Endothelial cell of umbilical vein (primary cell): ENCODE data around the gene MOK. TPM values are rescaled to one million over a fixed set of nuclear protein-coding genes. Genes with fewer than 3 reads are reported as not detected.
"Not testable (repeated sequence)": the region's sequence is repeated elsewhere in the genome, so short reads cannot be mapped to it uniquely, and the experiment has no call there.

Source experiments
- BruUV-seq: library from RNA; stranded (reverse); fragments of 400-500 nt; replicated peaks from 2 replicates; lab custom pipeline; 2021; lab: Mats Ljungman, UMichigan
- CTCF ChIA-PET: fragments of 300-600, 350-600 bp; sonication (Branson Sonifier 250); formaldehyde crosslinking; loops from one replicate; lab custom pipeline; 2021; ENCODE audit warnings: antibody characterized with exemption, inconsistent platforms; lab: Charles Lee
- POLR2A ChIA-PET: fragments of 300-600, 350-600 bp; sonication (Branson Sonifier 250); formaldehyde crosslinking; loops from one replicate; lab custom pipeline; 2021; ENCODE audit warnings: antibody characterized with exemption, inconsistent platforms; lab: Charles Lee
- DNase-seq: peaks from one replicate; pipeline ENCODE4 v3.0.0-alpha.2; 2011; ENCODE audit warnings: low read depth, low spot score
- FAIRE-seq: peaks from 2 replicates; lab custom pipeline; 2011; peaks lifted over from hg19 to GRCh38; lab: Jason Lieb, UNC
- H2AFZ ChIP-seq: 2 replicates; pipeline ENCODE4 v1.6.0; 2012; ENCODE audit warnings: low read depth, low read length, control low read depth, inconsistent platforms
- H3K27ac ChIP-seq: 2 replicates; pipeline ENCODE4 v1.5.1; 2011; ENCODE audit warnings: low read depth, mild to moderate bottlenecking, control low read depth, low read length, moderate library complexity; ENCODE audit not compliant: insufficient read depth
- H3K27me3 ChIP-seq, 2 experiments: 2 replicates each; pipeline versions ENCODE4 v1.6.0 to v1.6.1; 2011; ENCODE audit warnings: low read length in 2 of 2, mixed read lengths in 1 of 2; ENCODE audit not compliant: control insufficient read depth in 2 of 2, insufficient read depth in 2 of 2
- H3K36me3 ChIP-seq, 2 experiments: 2 replicates in 1 of 2; 3 replicates in 1 of 2; pipeline ENCODE4 v1.5.1; 2011; ENCODE audit warnings: low read length in 2 of 2, mild to moderate bottlenecking in 1 of 2, moderate library complexity in 1 of 2; ENCODE audit not compliant: control insufficient read depth in 2 of 2, insufficient read depth in 2 of 2; ENCODE audit errors: extremely low read depth in 1 of 2
- H3K4me1 ChIP-seq: 3 replicates; pipeline ENCODE4 v1.5.1; 2011; ENCODE audit warnings: mild to moderate bottlenecking, low read length; ENCODE audit not compliant: control insufficient read depth, insufficient read depth; ENCODE audit errors: extremely low read depth
- H3K4me2 ChIP-seq: 2 replicates; pipeline ENCODE4 v1.6.1; 2011; ENCODE audit warnings: low read length, control low read depth, mixed read lengths; ENCODE audit not compliant: insufficient read depth
- H3K4me3 ChIP-seq, 3 experiments: fragments of 200-600 bp in 1 of 3; sonication (generic), shearing (Covaris generic) in 1 of 3; replicated peaks in 1 of 3; 2 replicates each; pipeline ENCODE4 v1.5.1; 2011 to 2016; ENCODE audit warnings: control low read depth in 3 of 3, low read length in 3 of 3, mild to moderate bottlenecking in 2 of 3, inconsistent platforms in 1 of 3, low read depth in 1 of 3, moderate library complexity in 1 of 3; ENCODE audit not compliant: insufficient read depth in 1 of 3
- H3K79me2 ChIP-seq: 2 replicates; pipeline ENCODE4 v1.6.0; 2012; ENCODE audit warnings: low read length, inconsistent platforms; ENCODE audit not compliant: control insufficient read depth, insufficient read depth
- H3K9ac ChIP-seq: replicated peaks from 2 replicates; pipeline ENCODE3; 2011; ENCODE audit warnings: low read length, control low read depth; ENCODE audit not compliant: insufficient read depth; ENCODE audit errors: extremely low read depth
- H3K9me1 ChIP-seq: replicated peaks from 3 replicates; pipeline ENCODE4 v1.6.0; 2011; ENCODE audit warnings: mild to moderate bottlenecking, low read length; ENCODE audit not compliant: control insufficient read depth, insufficient read depth; ENCODE audit errors: extremely low read depth
- H3K9me3 ChIP-seq: replicated peaks from 2 replicates; pipeline ENCODE4 v1.5.1; 2012; ENCODE audit warnings: low read length, inconsistent platforms; ENCODE audit not compliant: control insufficient read depth, insufficient read depth
- H4K20me1 ChIP-seq: replicated peaks from 2 replicates; pipeline ENCODE3; 2011; ENCODE audit warnings: mild to moderate bottlenecking, low read length; ENCODE audit not compliant: control insufficient read depth, insufficient read depth; ENCODE audit errors: extremely low read depth
- EZH2 ChIP-seq: IDR thresholded peaks from 2 replicates; pipeline ENCODE4 v1.6.1; 2012; ENCODE audit warnings: borderline replicate concordance, low read depth, mild to moderate bottlenecking, moderate library complexity, low read length, inconsistent platforms; ENCODE audit not compliant: severe bottlenecking
- FOS ChIP-seq: IDR thresholded peaks from 2 replicates; pipeline ENCODE4 v1.6.1; 2011; ENCODE audit warnings: mild to moderate bottlenecking, low read length, moderate library complexity, borderline replicate concordance; ENCODE audit not compliant: insufficient read depth
- JUN ChIP-seq: IDR thresholded peaks from 2 replicates; pipeline ENCODE4 v1.6.1; 2011; ENCODE audit warnings: borderline replicate concordance, low read depth; ENCODE audit not compliant: insufficient read length, insufficient read depth
- MYC ChIP-seq: IDR thresholded peaks from one replicate; pipeline ENCODE4 v1.6.1; 2011; ENCODE audit warnings: mild to moderate bottlenecking, low read depth, low read length
- POLR2A ChIP-seq: IDR thresholded peaks from 2 replicates; pipeline ENCODE4 v1.6.1; 2012; ENCODE audit warnings: low read depth, mild to moderate bottlenecking, control low read depth, low read length
- POLR2AphosphoS5 ChIP-seq: IDR thresholded peaks from 2 replicates; pipeline ENCODE4 v1.6.1; 2012; ENCODE audit warnings: low read depth, mild to moderate bottlenecking, control low read depth, low read length, moderate library complexity; ENCODE audit not compliant: insufficient read depth
- dilution Hi-C: fragments of 300-500 bp; cut with MboI; formaldehyde crosslinking; loops from one replicate; pipeline ENCODE4 v1.15.0; 2019; ENCODE audit warnings: low sequenced_read_pairs; ENCODE audit not compliant: extremely low pct_ligation_motif_present
- intact Hi-C: fragments of 100-400 bp; cut with micrococcal nuclease; formaldehyde crosslinking; loops from one replicate; pipeline ENCODE4 v1.10.0; 2022
- polyA plus RNA-seq, 4 experiments: library from polyadenylated mRNA; depleted of rRNA in 3 of 4; stranded (reverse) in 3 of 4; unstranded in 1 of 4; fragments of >200 nt; gene quantifications; 2 replicates each; pipeline versions ENCODE4 v1.2.1 to v1.2.3, GENCODE V29; 2011 to 2012; ENCODE audit warnings: missing spikeins in 1 of 4
- total RNA-seq: library from RNA; stranded (reverse); gene quantifications from 2 replicates; pipeline ENCODE4 v1.2.3, GENCODE V29; 2021
- TF ChIP-seq, protein P1 (sequence below): IDR thresholded peaks from 2 replicates; pipeline ENCODE4 v1.6.1; 2011; ENCODE audit not compliant: insufficient read depth, insufficient read length

MOK gene
- total and polyA plus RNA-seq, 2 donors (not counting 3 experiments of a cell fraction or from before 2014, with no cell fraction given) = 6.1 to 8.6 TPM

- Histone ChIP-seq H4K20me1 (no peaks in the 10 kb centered on the region), H3K4me2 (no peak overlapping the region), H3K27me3 (no peaks in the 10 kb centered on the region), H3K9me1 (no peaks in the 10 kb centered on the region), H2AFZ (no peak overlapping the region), H3K4me1 (no peaks in the 10 kb centered on the region), H3K27ac (no peak overlapping the region), H3K9ac (no peak overlapping the region), H3K4me3 (no peak overlapping the region), H3K36me3 (no peaks in the 10 kb centered on the region), H3K79me2 (no peaks in the 10 kb centered on the region), H3K9me3 (no peaks in the 10 kb centered on the region)
- dilution Hi-C loops = no loop called here
- POLR2A ChIA-PET = no interaction called here
- no peak for DNase-seq
- BruUV-seq = no TSS peak
- intact Hi-C loops = no loop called here
- TF ChIP-seq POLR2AphosphoS5 = no peak
- no peak for TF ChIP-seq MYC
- no peak for TF ChIP-seq EZH2
- no peak for TF ChIP-seq JUN
- TF ChIP-seq, protein P1, sequence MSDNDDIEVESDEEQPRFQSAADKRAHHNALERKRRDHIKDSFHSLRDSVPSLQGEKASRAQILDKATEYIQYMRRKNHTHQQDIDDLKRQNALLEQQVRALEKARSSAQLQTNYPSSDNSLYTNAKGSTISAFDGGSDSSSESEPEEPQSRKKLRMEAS = no peak
- no peak for TF ChIP-seq POLR2A
- no peak for TF ChIP-seq FOS
- no peak for FAIRE-seq
- CTCF ChIA-PET = no interaction called here
Observed at GRCh38 chr14:102241147-102241546, 63.8 kb downstream of the MOK start.

- intact Hi-C loops, H3K9me3 ChIP-seq, H3K4me2 ChIP-seq, POLR2A ChIA-PET, H3K27me3 ChIP-seq, H2AFZ ChIP-seq, H3K36me3 ChIP-seq, H4K20me1 ChIP-seq, H3K4me1 ChIP-seq, CTCF ChIA-PET, H3K9me1 ChIP-seq, H3K27ac ChIP-seq, BruUV-seq, H3K9ac ChIP-seq, dilution Hi-C loops, H3K4me3 ChIP-seq, FAIRE-seq, H3K79me2 ChIP-seq, DNase-seq: not testable (repeated sequence)
Observed at GRCh38 chr14:102240481-102240880, 64.5 kb downstream of the MOK start.
